GM19238 (cell line): Measurements from ENCODE around the gene PMM1.
"Not testable (repeated sequence)": the region's sequence is repeated elsewhere in the genome, so short reads cannot be mapped to it uniquely, and the experiment has no call there.

Experiments
- DNase-seq: peaks from one replicate; pipeline ENCODE4 v3.0.0; 2011; ENCODE audit warnings: low spot score; ENCODE audit not compliant: insufficient read length

Gene PMM1

GRCh38 chr22:41597635-41597953 lies 8.0 kb upstream of the PMM1 start:
- no peak for DNase-seq

GRCh38 chr22:41596776-41597634 lies 7.4 kb upstream of the PMM1 start:
- DNase-seq = no peak

GRCh38 chr22:41595703-41596102 lies 6.1 kb upstream of the PMM1 start:
- DNase-seq = no peak

GRCh38 chr22:41593336-41593960 lies 3.8 kb upstream of the PMM1 start:
- DNase-seq = not testable (repeated sequence)

GRCh38 chr22:41587347-41587723 lies 2.3 kb downstream of the PMM1 start:
- no peak for DNase-seq

GRCh38 chr22:41585898-41586297 lies 3.7 kb downstream of the PMM1 start:
- DNase-seq = no peak

- DNase-seq = no peak
Measured at GRCh38 chr22:41584881-41585280, 4.8 kb downstream of the PMM1 start.

GRCh38 chr22:41582694-41583093 lies 6.9 kb downstream of the PMM1 start:
- DNase-seq = no peak

- DNase-seq = no peak
Measured at GRCh38 chr22:41579997-41580355, 9.7 kb downstream of the PMM1 start.

- DNase-seq = no peak
Measured at GRCh38 chr22:41579297-41579996, 10.2 kb downstream of the PMM1 start.

GRCh38 chr22:41578818-41579217 lies 10.8 kb downstream of the PMM1 start:
- DNase-seq = no peak

- no peak for DNase-seq
Measured at GRCh38 chr22:41578114-41578513, 11.5 kb downstream of the PMM1 start.

GRCh38 chr22:41576877-41577276 lies 12.8 kb downstream of the PMM1 start:
- no peak for DNase-seq

- no peak for DNase-seq
Measured at GRCh38 chr22:41575533-41575932, 14.1 kb downstream of the PMM1 start.

GRCh38 chr22:41574847-41575381 lies 14.7 kb downstream of the PMM1 start:
- no peak for DNase-seq

GRCh38 chr22:41573677-41574076 lies 16.0 kb downstream of the PMM1 start:
- no peak for DNase-seq

GRCh38 chr22:41572305-41572704 lies 17.3 kb downstream of the PMM1 start:
- not testable (repeated sequence) for DNase-seq

GRCh38 chr22:41571786-41572185 lies 17.9 kb downstream of the PMM1 start:
- no peak for DNase-seq

- DNase-seq = no peak
Measured at GRCh38 chr22:41570221-41570620, 19.4 kb downstream of the PMM1 start.

GRCh38 chr22:41568811-41569210 lies 20.8 kb downstream of the PMM1 start:
- no peak for DNase-seq

GRCh38 chr22:41567512-41567768 lies 22.2 kb downstream of the PMM1 start:
- DNase-seq = no peak

- DNase-seq = no peak
Measured at GRCh38 chr22:41565403-41566054, 24.1 kb downstream of the PMM1 start.
